ENCODE results near the gene TEX51.

TEX51 gene

GRCh38 chr2:126914811-126915500, 16.3 kb downstream of the TEX51 start:
- DNase-seq (ENCODE audit: low read depth) = no peak

- DNase-seq (ENCODE audit: low read depth) = no peak
Observed at GRCh38 chr2:126915903-126916302, 17.2 kb downstream of the TEX51 start.

- no peak for DNase-seq (ENCODE audit: low read depth)
Observed at GRCh38 chr2:126916744-126917143, 18.1 kb downstream of the TEX51 start.

GRCh38 chr2:126921066-126921465, 22.4 kb downstream of the TEX51 start:
- no peak for DNase-seq (ENCODE audit: low read depth)

GRCh38 chr2:126930970-126931590, 32.4 kb downstream of the TEX51 start:
- DNase-seq (ENCODE audit: low read depth) = no peak

- no peak for DNase-seq (ENCODE audit: low read depth)
Observed at GRCh38 chr2:126932529-126932928, 33.8 kb downstream of the TEX51 start.

GRCh38 chr2:126932966-126933710, 34.4 kb downstream of the TEX51 start:
- DNase-seq (ENCODE audit: low read depth) = no peak

- DNase-seq (ENCODE audit: low read depth) = no peak
Observed at GRCh38 chr2:126933711-126934091, 35.0 kb downstream of the TEX51 start.

- no peak for DNase-seq (ENCODE audit: low read depth)
Observed at GRCh38 chr2:126934809-126935208, 36.1 kb downstream of the TEX51 start.

- DNase-seq (ENCODE audit: low read depth) = no peak
Observed at GRCh38 chr2:126935774-126936173, 37.1 kb downstream of the TEX51 start.

GRCh38 chr2:126936219-126936723, 37.6 kb downstream of the TEX51 start:
- DNase-seq (ENCODE audit: low read depth) = no peak

GRCh38 chr2:126940331-126940730, 41.6 kb downstream of the TEX51 start:
- no peak for DNase-seq (ENCODE audit: low read depth)

GRCh38 chr2:126942427-126943203, 43.9 kb downstream of the TEX51 start:
- DNase-seq (ENCODE audit: low read depth) = no peak

GRCh38 chr2:126943612-126944348, 45.1 kb downstream of the TEX51 start:
- DNase-seq (ENCODE audit: low read depth) = no peak

GRCh38 chr2:126945118-126945517, 46.4 kb downstream of the TEX51 start:
- no peak for DNase-seq (ENCODE audit: low read depth)

GRCh38 chr2:126946318-126947102, 47.8 kb downstream of the TEX51 start:
- no peak for DNase-seq (ENCODE audit: low read depth)

GRCh38 chr2:126947103-126947429, 48.4 kb downstream of the TEX51 start:
- DNase-seq (ENCODE audit: low read depth) = no peak

GRCh38 chr2:126949775-126950174, 51.1 kb downstream of the TEX51 start:
- no peak for DNase-seq (ENCODE audit: low read depth)

GRCh38 chr2:126950504-126950903, 51.8 kb downstream of the TEX51 start:
- DNase-seq (ENCODE audit: low read depth) = no peak
